ENCODE measurements around the gene C6orf89. TPM values are rescaled to one million over a fixed set of nuclear protein-coding genes. Genes with fewer than 3 reads are reported as not detected.
A peak's percentile ranks its signal among the peaks of the same experiment; 100 is the strongest.

Gene C6orf89
- total and polyA plus RNA-seq, 2 of the 13 experiments (the other 11 are each of a cell fraction or from before 2014, with no cell fraction given): 22.1 to 32.2 TPM

- TF ChIP-seq ARID3A (IDR thresholded peaks at IDR 0.05; ENCODE audit: low read depth, low read length) (no peak), ZNF605 (CRISPR knock-in tag; IDR thresholded peaks at IDR 0.05) (0 out of 2 replicates have a peak, but pooled peaks have one; percentile 43), ZFP37 (CRISPR knock-in tag; IDR thresholded peaks at IDR 0.05; ENCODE audit: borderline replicate concordance) (0 out of 2 replicates have a peak, but pooled peaks have one; percentile 46), JUND (CRISPR knock-in tag; IDR thresholded peaks at IDR 0.05) (0 out of 2 replicates have a peak, but pooled peaks have one; percentile 8), KDM1A (CRISPR knock-in tag; IDR thresholded peaks at IDR 0.05) (no peak), MEIS1 (CRISPR knock-in tag; IDR thresholded peaks at IDR 0.05; ENCODE audit: borderline replicate concordance) (no peak), ZFP91 (CRISPR knock-in tag; IDR thresholded peaks at IDR 0.05; ENCODE audit: borderline replicate concordance) (0 out of 2 replicates have a peak, but pooled peaks have one; percentile 44), FOXA3 (CRISPR knock-in tag; IDR thresholded peaks at IDR 0.05) (peak; percentile 45; the same call in 1 of the 2 replicates), RBAK (CRISPR knock-in tag; IDR thresholded peaks at IDR 0.05) (0 out of 2 replicates have a peak, but pooled peaks have one; percentile 17), ZNF292 (CRISPR knock-in tag; IDR thresholded peaks at IDR 0.05; ENCODE audit: borderline replicate concordance, low read depth) (0 out of 2 replicates have a peak, but pooled peaks have one; percentile 63), CERS6 (CRISPR knock-in tag; IDR thresholded peaks at IDR 0.05) (0 out of 2 replicates have a peak, but pooled peaks have one; percentile 38), SOX6 (IDR thresholded peaks at IDR 0.05) (no peak), SOX6 (CRISPR knock-in tag; IDR thresholded peaks at IDR 0.05) (peak; percentile 35; the same call in 1 of the 2 replicates), ZNF7 (CRISPR knock-in tag; IDR thresholded peaks at IDR 0.05) (no peak), ZNF570 (CRISPR knock-in tag; IDR thresholded peaks at IDR 0.05; ENCODE audit: borderline replicate concordance) (no peak), PRDM10 (CRISPR knock-in tag; IDR thresholded peaks at IDR 0.05; ENCODE audit: low read depth) (no peak), ETV6 (CRISPR knock-in tag; conservative IDR thresholded peaks at IDR 0.05) (no peak), ZBTB33 (CRISPR knock-in tag; IDR thresholded peaks at IDR 0.05) (peak; percentile 62)
Measured at GRCh38 chr6:36840432-36841403, 45.0 kb upstream of the C6orf89 start (continued).

Measured in HepG2 (cell line).